Esophagus muscularis mucosa (tissue), 2 donors: ENCODE measurements around the gene TGFBI.

Experiments
- POLR2A ChIP-seq: fragments of 450-650 bp; IDR thresholded peaks from one replicate; pipeline ENCODE4 v1.6.1; 2017; ENCODE audit warnings: antibody characterized with exemption, moderate library complexity, mild to moderate bottlenecking, low read depth
- POLR2AphosphoS5 ChIP-seq, 2 donors: sonication (generic); formaldehyde crosslinking; IDR thresholded peaks; one replicate each; pipeline ENCODE4 v1.6.1; 2017; ENCODE audit warnings: antibody characterized with exemption in 2 of 2

GRCh38 chr5:136063778-136064465 is 35.1 kb downstream of the TGFBI start:
- TF ChIP-seq POLR2A (no peak), POLR2AphosphoS5 (IDR thresholded peaks at IDR 0.05) (no peak)
